Activated CD8-positive, alpha-beta T cell treated with anti-CD3 and anti-CD28 coated beads for 36 hours (primary cell): ENCODE data around the gene MMS19. TPM values are rescaled to one million over a fixed set of nuclear protein-coding genes. Genes with fewer than 3 reads are reported as not detected.

Experiments
- ATAC-seq: fragments of 200-7000 bp; cut with Tn5 transposase; one replicate; pipeline ENCODE4 v1.10.0; 2021; ENCODE audit warnings: mild to moderate bottlenecking, moderate library complexity
- CTCF ChIA-PET: fragments of 350-600 bp; sonication (Branson Sonifier 250); formaldehyde crosslinking; loops from one replicate; lab custom pipeline; 2021; ENCODE audit warnings: antibody characterized with exemption; lab: Charles Lee
- POLR2A ChIA-PET: fragments of 350-600 bp; sonication (Branson Sonifier 250); formaldehyde crosslinking; loops from one replicate; lab custom pipeline; 2021; ENCODE audit warnings: antibody characterized with exemption; lab: Charles Lee
- DNase-seq: peaks from one replicate; pipeline ENCODE4 v3.0.0-alpha.2; 2020
- H3K27ac Mint-ChIP-seq: one replicate; pipeline ENCODE4 v1.8.0; 2021; ENCODE audit warnings: mild to moderate bottlenecking, mixed read lengths
- H3K27me3 Mint-ChIP-seq: one replicate; pipeline ENCODE4 v1.8.0; 2021; ENCODE audit warnings: mixed read lengths
- H3K36me3 Mint-ChIP-seq: one replicate; pipeline ENCODE4 v1.8.0; 2021; ENCODE audit warnings: low read depth, mixed read lengths
- H3K4me1 Mint-ChIP-seq: one replicate; pipeline ENCODE4 v1.8.0; 2021; ENCODE audit warnings: low read depth, mixed read lengths
- H3K4me3 Mint-ChIP-seq: one replicate; pipeline ENCODE4 v1.8.0; 2021; ENCODE audit warnings: mild to moderate bottlenecking, moderate library complexity, mixed read lengths
- H3K9me3 Mint-ChIP-seq: one replicate; pipeline ENCODE4 v1.8.0; 2021; ENCODE audit warnings: mixed read lengths
- CTCF ChIP-seq: fragments of 200-600 bp; IDR thresholded peaks from one replicate; pipeline ENCODE4 v1.8.0; 2022; ENCODE audit warnings: antibody characterized with exemption, mild to moderate bottlenecking
- intact Hi-C: fragments of 100-400 bp; cut with micrococcal nuclease; formaldehyde crosslinking; loops from one replicate; pipeline ENCODE4 v1.10.0; 2022
- total RNA-seq, 2 experiments: library from RNA; stranded (reverse); gene quantifications; one replicate each; pipeline ENCODE4 v1.2.3, GENCODE V29; 2021

MMS19 gene
- total RNA-seq, 2 experiments from 2014 or later = 107 to 108 TPM

- Mint-ChIP-seq H3K4me1 (peaks cover 23% of the 10 kb centered on the region), H3K27ac (peak overlapping the region; percentile 61), H3K9me3 (no peaks in the 10 kb centered on the region), H3K4me3 (no peak overlapping the region), H3K27me3 (no peaks in the 10 kb centered on the region), H3K36me3 (no peaks in the 10 kb centered on the region)
- DNase-seq (peak; percentile 73), ATAC-seq (peak; percentile 86)
- intact Hi-C loops = no loop called here
- POLR2A ChIA-PET = interaction anchor here (0.5 to 1.0 kb wide), 2 partner anchors 83 to 94 kb away, joined by 3 read pairs; no protein-coding TSS in a partner anchor
- CTCF ChIA-PET = interaction anchor here (0.9 to 2.0 kb wide), 2 partner anchors 9 to 11 kb away, joined by 3 to 5 read pairs; no protein-coding TSS in a partner anchor
- no peak for TF ChIP-seq CTCF
Measured at GRCh38 chr10:97543025-97543546, 44.9 kb upstream of the MMS19 start.

- ATAC-seq (peak; percentile 63), DNase-seq (peak; percentile 63)
- ChIA-PET POLR2A (interaction anchor here (0.5 to 1.0 kb wide), 3 partner anchors 84 to 95 kb away, joined by 3 read pairs; no protein-coding TSS in a partner anchor), CTCF (interaction anchor here (0.9 to 2.0 kb wide), 2 partner anchors 8 to 12 kb away, joined by 3 to 5 read pairs; no protein-coding TSS in a partner anchor)
- H3K4me3 Mint-ChIP-seq = no peak overlapping the region
- intact Hi-C loops = no loop called here
- no peak for TF ChIP-seq CTCF
- H3K27ac Mint-ChIP-seq = peak overlapping the region; percentile 61
- H3K27me3 Mint-ChIP-seq = no peaks in the 10 kb centered on the region
- no peaks in the 10 kb centered on the region for H3K36me3 Mint-ChIP-seq
- no peaks in the 10 kb centered on the region for H3K9me3 Mint-ChIP-seq
- H3K4me1 Mint-ChIP-seq = peaks cover 23% of the 10 kb centered on the region
Measured at GRCh38 chr10:97542169-97543024, 44.2 kb upstream of the MMS19 start.

- TF ChIP-seq CTCF = no peak
- no peaks in the 10 kb centered on the region for H3K9me3 Mint-ChIP-seq
- DNase-seq = no peak
- intact Hi-C loops = no loop called here
- H3K27ac Mint-ChIP-seq = no peak overlapping the region
- H3K4me3 Mint-ChIP-seq = no peak overlapping the region
- ChIA-PET POLR2A (no interaction called here), CTCF (interaction anchor here (0.6 to 3.5 kb wide), 5 partner anchors 12 to 578 kb away, joined by 3 to 19 read pairs (median 4); no protein-coding TSS in a partner anchor)
- ATAC-seq = no peak
- no peaks in the 10 kb centered on the region for H3K27me3 Mint-ChIP-seq
- no peaks in the 10 kb centered on the region for H3K36me3 Mint-ChIP-seq
- peaks cover 23% of the 10 kb centered on the region for H3K4me1 Mint-ChIP-seq
Measured at GRCh38 chr10:97540669-97541500, 42.7 kb upstream of the MMS19 start.

- Mint-ChIP-seq H3K4me3 (no peak overlapping the region), H3K27me3 (no peaks in the 10 kb centered on the region), H3K36me3 (no peaks in the 10 kb centered on the region), H3K9me3 (no peaks in the 10 kb centered on the region), H3K4me1 (peaks cover 22% of the 10 kb centered on the region), H3K27ac (no peak overlapping the region)
- intact Hi-C loops = no loop called here
- TF ChIP-seq CTCF = no peak
- DNase-seq = no peak
- POLR2A ChIA-PET = no interaction called here
- CTCF ChIA-PET = interaction anchor here (0.6 to 3.5 kb wide), 6 partner anchors 10 to 580 kb away, joined by 3 to 19 read pairs (median 4); no protein-coding TSS in a partner anchor
- no peak for ATAC-seq
Measured at GRCh38 chr10:97539523-97540200, 41.4 kb upstream of the MMS19 start.
